IMR-90 (cell line): ENCODE data around the gene SAPCD1. TPM values are rescaled to one million over a fixed set of nuclear protein-coding genes. Genes with fewer than 3 reads are reported as not detected.

Experiments
- ATAC-seq: fragments of 200-7000 bp; cut with Tn5 transposase; 2 replicates; pipeline ENCODE4 v1.9.1; 2020; ENCODE audit warnings: low read depth, mild to moderate bottlenecking, moderate library complexity
- BruUV-seq: library from RNA; stranded (reverse); fragments of 400-500 nt; replicated peaks from 2 replicates; lab custom pipeline; 2021; lab: Mats Ljungman, UMichigan
- CTCF ChIA-PET: fragments of 300-600 bp; formaldehyde crosslinking; extraction: SDS; loops from one replicate; lab custom pipeline; 2021; ENCODE audit warnings: antibody characterized with exemption; lab: Yijun Ruan, JAX
- POLR2A ChIA-PET: fragments of 300-600 bp; sonication (Branson Sonifier 250); formaldehyde crosslinking; loops from one replicate; lab custom pipeline; 2022; ENCODE audit warnings: antibody characterized with exemption; ENCODE audit not compliant: unreplicated experiment; lab: Charles Lee
- DNase-seq: peaks from one replicate; pipeline ENCODE4 v3.0.0; 2013
- H2AFZ ChIP-seq: replicated peaks from 2 replicates; pipeline ENCODE3; 2013; ENCODE audit warnings: low read length, mild to moderate bottlenecking; ENCODE audit not compliant: poor library complexity
- H2AK5ac ChIP-seq: 2 replicates; pipeline ENCODE4 v1.6.1; 2013; ENCODE audit warnings: low read depth, low read length, inconsistent platforms
- H2AK9ac ChIP-seq: replicated peaks from 2 replicates; pipeline ENCODE3; 2013; ENCODE audit warnings: mild to moderate bottlenecking, low read depth, low read length, moderate library complexity; ENCODE audit not compliant: poor library complexity
- H2BK120ac ChIP-seq: 2 replicates; pipeline ENCODE4 v1.6.1; 2013; ENCODE audit warnings: low read depth, low read length, inconsistent platforms
- H2BK15ac ChIP-seq: 3 replicates; pipeline ENCODE4 v1.6.1; 2013; ENCODE audit warnings: low read depth, low read length, inconsistent platforms
- H2BK20ac ChIP-seq: 2 replicates; pipeline ENCODE4 v1.6.1; 2013; ENCODE audit warnings: low read depth, mild to moderate bottlenecking, inconsistent platforms, low read length, moderate library complexity
- H2BK5ac ChIP-seq: 2 replicates; pipeline ENCODE4 v1.6.1; 2013; ENCODE audit warnings: mild to moderate bottlenecking, low read depth, low read length, inconsistent platforms; ENCODE audit not compliant: poor library complexity, severe bottlenecking
- H3K14ac ChIP-seq: replicated peaks from 2 replicates; pipeline ENCODE4 v1.6.1; 2013; ENCODE audit warnings: low read depth, low read length, inconsistent platforms
- H3K18ac ChIP-seq: 2 replicates; pipeline ENCODE4 v1.6.1; 2013; ENCODE audit warnings: low read depth, low read length, control low read depth
- H3K23ac ChIP-seq: 2 replicates; pipeline ENCODE4 v1.6.1; 2013; ENCODE audit warnings: low read depth, low read length, inconsistent platforms
- H3K27ac ChIP-seq: 2 replicates; pipeline ENCODE4 v1.5.1; 2013; ENCODE audit warnings: mild to moderate bottlenecking, control low read depth, low read length; ENCODE audit not compliant: insufficient read depth
- H3K27me3 ChIP-seq: 2 replicates; pipeline ENCODE4 v1.6.1; 2013; ENCODE audit warnings: low read length; ENCODE audit not compliant: control insufficient read depth, insufficient read depth
- H3K36me3 ChIP-seq: 2 replicates; pipeline ENCODE4 v1.6.1; 2013; ENCODE audit warnings: low read length, mixed read lengths; ENCODE audit not compliant: control insufficient read depth, insufficient read depth
- H3K4ac ChIP-seq: 2 replicates; pipeline ENCODE4 v1.6.1; 2013; ENCODE audit warnings: low read depth, low read length, inconsistent platforms
- H3K4me1 ChIP-seq: 2 replicates; pipeline ENCODE4 v1.6.1; 2013; ENCODE audit warnings: low read length, mixed read lengths; ENCODE audit not compliant: control insufficient read depth, insufficient read depth
- H3K4me2 ChIP-seq: 2 replicates; pipeline ENCODE4 v1.6.1; 2013; ENCODE audit warnings: low read depth, mild to moderate bottlenecking, control low read depth, low read length, moderate library complexity
- H3K4me3 ChIP-seq: 2 replicates; pipeline ENCODE4 v1.5.1; 2013; ENCODE audit warnings: low read depth, mild to moderate bottlenecking, control low read depth, low read length, moderate library complexity; ENCODE audit not compliant: insufficient read depth
- H3K56ac ChIP-seq: 2 replicates; pipeline ENCODE4 v1.6.1; 2013; ENCODE audit warnings: low read length, inconsistent platforms; ENCODE audit not compliant: insufficient read depth; ENCODE audit errors: extremely low read depth
- H3K79me1 ChIP-seq, 2 experiments: 2 replicates each; pipeline ENCODE4 v1.6.1; 2013; ENCODE audit warnings: low read length in 2 of 2, inconsistent platforms in 1 of 2, low read depth in 1 of 2
- H3K9ac ChIP-seq: 2 replicates; pipeline ENCODE4 v1.6.1; 2013; ENCODE audit warnings: low read depth, low read length, control low read depth
- H3K9me1 ChIP-seq: 2 replicates; pipeline ENCODE4 v1.6.1; 2013; ENCODE audit warnings: low read length, inconsistent platforms; ENCODE audit not compliant: insufficient read depth
- H3K9me3 ChIP-seq: 2 replicates; pipeline ENCODE4 v1.6.1; 2013; ENCODE audit warnings: low read length; ENCODE audit not compliant: control insufficient read depth, insufficient read depth
- H4K20me1 ChIP-seq: 2 replicates; pipeline ENCODE4 v1.6.1; 2013; ENCODE audit warnings: low read length, inconsistent platforms; ENCODE audit not compliant: insufficient read depth
- H4K5ac ChIP-seq: 2 replicates; pipeline ENCODE4 v1.6.1; 2013; ENCODE audit warnings: mild to moderate bottlenecking, low read depth, low read length, control low read depth
- H4K8ac ChIP-seq, 2 experiments: 2 replicates each; pipeline ENCODE4 v1.6.1; 2013; ENCODE audit warnings: low read depth in 2 of 2, low read length in 2 of 2, control low read depth in 1 of 2, inconsistent platforms in 1 of 2
- H4K91ac ChIP-seq: 2 replicates; pipeline ENCODE4 v1.6.1; 2013; ENCODE audit warnings: low read depth, low read length, inconsistent platforms; ENCODE audit not compliant: insufficient read depth
- BHLHE40 ChIP-seq: fragments of 150-350 bp; IDR thresholded peaks from 2 replicates; pipeline ENCODE4 v1.6.1; 2016; ENCODE audit warnings: mild to moderate bottlenecking, low read depth, low read length
- CEBPB ChIP-seq: IDR thresholded peaks from 2 replicates; pipeline ENCODE4 v1.6.1; 2012; ENCODE audit warnings: low read depth, low read length, improper control_type of control experiment
- ELK1 ChIP-seq: fragments of 150-350 bp; IDR thresholded peaks from 2 replicates; pipeline ENCODE4 v1.6.1; 2016; ENCODE audit warnings: low read depth, mild to moderate bottlenecking, low read length, moderate library complexity, borderline replicate concordance
- FOS ChIP-seq: fragments of 150-350 bp; IDR thresholded peaks from 2 replicates; pipeline ENCODE4 v1.6.1; 2016; ENCODE audit warnings: low read depth, low read length
- MAFK ChIP-seq: IDR thresholded peaks from 2 replicates; pipeline ENCODE4 v1.6.1; 2012; ENCODE audit warnings: low read depth, low read length, improper control_type of control experiment
- MAZ ChIP-seq: IDR thresholded peaks from 2 replicates; pipeline ENCODE4 v1.6.1; 2012; ENCODE audit warnings: low read depth, mild to moderate bottlenecking, low read length, improper control_type of control experiment, moderate library complexity, borderline replicate concordance
- MXI1 ChIP-seq: IDR thresholded peaks from 2 replicates; pipeline ENCODE4 v1.6.1; 2012; ENCODE audit warnings: low read depth, mild to moderate bottlenecking, low read length, moderate library complexity, borderline replicate concordance
- NFE2L2 ChIP-seq: fragments of 150-350 bp; IDR thresholded peaks from 2 replicates; pipeline ENCODE4 v1.6.1; 2016; ENCODE audit warnings: low read depth, mild to moderate bottlenecking, low read length
- POLR2A ChIP-seq: IDR thresholded peaks from 2 replicates; pipeline ENCODE4 v1.6.1; 2012; ENCODE audit warnings: mild to moderate bottlenecking, low read depth, low read length
- RAD21 ChIP-seq: IDR thresholded peaks from 2 replicates; pipeline ENCODE4 v1.6.1; 2012; ENCODE audit warnings: low read length, improper control_type of control experiment
- RCOR1 ChIP-seq: IDR thresholded peaks from 2 replicates; pipeline ENCODE4 v1.6.1; 2012; ENCODE audit warnings: mild to moderate bottlenecking, low read length, improper control_type of control experiment; ENCODE audit not compliant: insufficient replicate concordance
- RFX5 ChIP-seq: IDR thresholded peaks from 2 replicates; pipeline ENCODE4 v1.8.0; 2012; ENCODE audit warnings: low read depth, mild to moderate bottlenecking, low read length, moderate library complexity
- SMC3 ChIP-seq: fragments of 150-350 bp; IDR thresholded peaks from 2 replicates; pipeline ENCODE4 v1.6.1; 2016; ENCODE audit warnings: low read depth, mild to moderate bottlenecking, antibody characterized with exemption, low read length, moderate library complexity
- USF2 ChIP-seq: fragments of 150-350 bp; IDR thresholded peaks from 2 replicates; pipeline ENCODE4 v1.6.1; 2017; ENCODE audit warnings: mild to moderate bottlenecking, antibody characterized with exemption, low read length, low read depth
- WGBS, 2 experiments: methylation state at CpG; one replicate each; pipeline versions ENCODE4 v1.1.5 to v1.1.7; 2013; ENCODE audit warnings: missing lambda C conversion rate in 2 of 2; ENCODE audit not compliant: insufficient read length in 1 of 2; ENCODE audit errors: extremely low coverage in 2 of 2; 5-methylcytosine and 5-hydroxymethylcytosine counted together
- dilution Hi-C: fragments of 300-500 bp; cut with HindIII; formaldehyde crosslinking; loops from one replicate; pipeline ENCODE4 v1.14.3; 2018; ENCODE audit warnings: low sequenced_read_pairs; ENCODE audit not compliant: unreplicated experiment
- in situ Hi-C: fragments of 300-500 bp; cut with MboI; formaldehyde crosslinking; loops from 3 replicates; pipeline ENCODE4 v1.14.3; 2019; ENCODE audit warnings: low sequenced_read_pairs, inconsistent platforms, mixed read lengths
- intact Hi-C: fragments of 100-400 bp; cut with micrococcal nuclease; formaldehyde crosslinking; loops from 2 replicates; pipeline ENCODE4 v1.10.0; 2022
- polyA plus RNA-seq, 3 experiments: library from polyadenylated mRNA; depleted of rRNA; stranded (reverse); fragments of >200 nt; gene quantifications; 2 replicates each; pipeline ENCODE4 v1.2.3, GENCODE V29; 2012; ENCODE audit warnings: low replicate concordance in 1 of 3
- total RNA-seq: library from RNA; depleted of rRNA; stranded (reverse); fragments of >200 nt; gene quantifications from 2 replicates; pipeline ENCODE4 v1.2.3, GENCODE V29; 2012
- TF ChIP-seq, protein P1 (sequence below): conservative IDR thresholded peaks from 2 replicates; pipeline ENCODE4 v1.5.1; 2012; ENCODE audit warnings: mild to moderate bottlenecking, low read depth, low read length, improper control_type of control experiment

SAPCD1 gene
- total and polyA plus RNA-seq, 2 of the 4 experiments (the other 2 are of a cell fraction), result 2.3 TPM; not detected in 1

GRCh38 chr6:31780507-31781243 is 18.2 kb downstream of the SAPCD1 start:
- H2AK5ac ChIP-seq, result no peak overlapping the region
- H3K9ac ChIP-seq, result no peak overlapping the region
- CTCF ChIA-PET, result interaction anchor here (1.4 kb wide), 1 partner anchor 11 kb away, joined by 3 read pairs; no protein-coding TSS in a partner anchor
- no peak overlapping the region for H3K23ac ChIP-seq
- no peak overlapping the region for H3K56ac ChIP-seq
- H3K9me3 ChIP-seq, result no peaks in the 10 kb centered on the region
- intact Hi-C loops (no loop called here), dilution Hi-C loops (no loop called here), in situ Hi-C loops (no loop called here)
- peaks cover 0 to 8% of the 10 kb centered on the region in 2 experiments; a peak in 1 of 4 replicates for H3K79me1 ChIP-seq
- BruUV-seq, result no TSS peak
- no peak overlapping the region for H2AFZ ChIP-seq
- H2BK20ac ChIP-seq, result no peak overlapping the region
- no peak overlapping the region for H4K8ac ChIP-seq
- H4K5ac ChIP-seq, result no peak overlapping the region
- WGBS, 2 experiments, result 100% methylated on average over 2 of the region's 20 CpGs; no CpG with 5 or more reads in 1 of the 2 experiments
- no peak overlapping the region for H2BK15ac ChIP-seq
- DNase-seq (no peak), ATAC-seq (no peak)
- no peak overlapping the region for H3K18ac ChIP-seq
- no peak overlapping the region for H3K27ac ChIP-seq
- no peaks in the 10 kb centered on the region for H4K20me1 ChIP-seq
- H3K4ac ChIP-seq, result no peak overlapping the region
- 0 out of 2 replicates have a peak, but pooled peaks cover 8% of the 10 kb centered on the region for H3K9me1 ChIP-seq
- no peak overlapping the region for H2BK5ac ChIP-seq
- H2AK9ac ChIP-seq, result no peak overlapping the region
- POLR2A ChIA-PET, result no interaction called here
- no peak overlapping the region for H4K91ac ChIP-seq
- no peak overlapping the region for H3K4me3 ChIP-seq
- H3K4me1 ChIP-seq, result peaks cover 10% of the 10 kb centered on the region
- H3K27me3 ChIP-seq, result no peaks in the 10 kb centered on the region
- H3K36me3 ChIP-seq, result peaks cover 67% of the 10 kb centered on the region
- H2BK120ac ChIP-seq, result no peak overlapping the region
- H3K14ac ChIP-seq, result no peak overlapping the region
- no peak overlapping the region for H3K4me2 ChIP-seq
- TF ChIP-seq MXI1 (no peak), CEBPB (no peak), USF2 (no peak), RFX5 (no peak), FOS (no peak), RCOR1 (no peak), SMC3 (no peak), RAD21 (no peak), MAZ (no peak), ELK1 (no peak), BHLHE40 (no peak), NFE2L2 (no peak), MAFK (no peak), POLR2A (no peak)
- TF ChIP-seq, protein P1, sequence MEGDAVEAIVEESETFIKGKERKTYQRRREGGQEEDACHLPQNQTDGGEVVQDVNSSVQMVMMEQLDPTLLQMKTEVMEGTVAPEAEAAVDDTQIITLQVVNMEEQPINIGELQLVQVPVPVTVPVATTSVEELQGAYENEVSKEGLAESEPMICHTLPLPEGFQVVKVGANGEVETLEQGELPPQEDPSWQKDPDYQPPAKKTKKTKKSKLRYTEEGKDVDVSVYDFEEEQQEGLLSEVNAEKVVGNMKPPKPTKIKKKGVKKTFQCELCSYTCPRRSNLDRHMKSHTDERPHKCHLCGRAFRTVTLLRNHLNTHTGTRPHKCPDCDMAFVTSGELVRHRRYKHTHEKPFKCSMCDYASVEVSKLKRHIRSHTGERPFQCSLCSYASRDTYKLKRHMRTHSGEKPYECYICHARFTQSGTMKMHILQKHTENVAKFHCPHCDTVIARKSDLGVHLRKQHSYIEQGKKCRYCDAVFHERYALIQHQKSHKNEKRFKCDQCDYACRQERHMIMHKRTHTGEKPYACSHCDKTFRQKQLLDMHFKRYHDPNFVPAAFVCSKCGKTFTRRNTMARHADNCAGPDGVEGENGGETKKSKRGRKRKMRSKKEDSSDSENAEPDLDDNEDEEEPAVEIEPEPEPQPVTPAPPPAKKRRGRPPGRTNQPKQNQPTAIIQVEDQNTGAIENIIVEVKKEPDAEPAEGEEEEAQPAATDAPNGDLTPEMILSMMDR, result no peak
